Activated B cell treated with CpG ODN at 0.5 μM for 24 hours (primary cell): ENCODE measurements around the gene WDR45B. TPM values are rescaled to one million over a fixed set of nuclear protein-coding genes. Genes with fewer than 3 reads are reported as not detected.

ENCODE experiments used
- ATAC-seq: fragments of 200-7000 bp; cut with Tn5 transposase; one replicate; pipeline ENCODE4 v1.10.0; 2021; ENCODE audit warnings: low read depth, mild to moderate bottlenecking, moderate library complexity
- CTCF ChIA-PET: fragments of 350-600 bp; sonication (Branson Sonifier 250); formaldehyde crosslinking; loops from one replicate; lab custom pipeline; 2021; ENCODE audit warnings: antibody characterized with exemption; lab: Charles Lee
- POLR2A ChIA-PET: fragments of 350-600 bp; sonication (Branson Sonifier 250); formaldehyde crosslinking; loops from one replicate; lab custom pipeline; 2021; ENCODE audit warnings: antibody characterized with exemption; lab: Charles Lee
- DNase-seq: peaks from one replicate; pipeline ENCODE4 v3.0.0; 2022
- H3K27ac Mint-ChIP-seq: one replicate; pipeline ENCODE4 v1.8.0; 2020; ENCODE audit warnings: mixed read lengths
- H3K27me3 Mint-ChIP-seq: one replicate; pipeline ENCODE4 v1.8.0; 2021; ENCODE audit warnings: mixed read lengths
- H3K36me3 Mint-ChIP-seq: one replicate; pipeline ENCODE4 v1.8.0; 2021; ENCODE audit warnings: low read depth, mixed read lengths
- H3K4me1 Mint-ChIP-seq: one replicate; pipeline ENCODE4 v1.8.0; 2021; ENCODE audit warnings: mixed read lengths
- H3K4me3 Mint-ChIP-seq: one replicate; pipeline ENCODE4 v1.8.0; 2020; ENCODE audit warnings: mild to moderate bottlenecking, mixed read lengths
- H3K9me3 Mint-ChIP-seq: one replicate; pipeline ENCODE4 v1.8.0; 2020; ENCODE audit warnings: mixed read lengths
- intact Hi-C: fragments of 100-400 bp; cut with micrococcal nuclease; formaldehyde crosslinking; loops from one replicate; pipeline ENCODE4 v1.15.1; 2024
- total RNA-seq: library from RNA; stranded (reverse); gene quantifications from 2 replicates; pipeline ENCODE4 v1.2.3, GENCODE V29; 2022
- TF ChIP-seq, protein P1 (sequence below): fragments of 200-600 bp; IDR thresholded peaks from one replicate; pipeline ENCODE4 v1.8.0; 2022; ENCODE audit warnings: antibody characterized with exemption, mild to moderate bottlenecking

Gene WDR45B
- total RNA-seq, 1 donor from 2014 or later: 51.2 TPM

DNA sequence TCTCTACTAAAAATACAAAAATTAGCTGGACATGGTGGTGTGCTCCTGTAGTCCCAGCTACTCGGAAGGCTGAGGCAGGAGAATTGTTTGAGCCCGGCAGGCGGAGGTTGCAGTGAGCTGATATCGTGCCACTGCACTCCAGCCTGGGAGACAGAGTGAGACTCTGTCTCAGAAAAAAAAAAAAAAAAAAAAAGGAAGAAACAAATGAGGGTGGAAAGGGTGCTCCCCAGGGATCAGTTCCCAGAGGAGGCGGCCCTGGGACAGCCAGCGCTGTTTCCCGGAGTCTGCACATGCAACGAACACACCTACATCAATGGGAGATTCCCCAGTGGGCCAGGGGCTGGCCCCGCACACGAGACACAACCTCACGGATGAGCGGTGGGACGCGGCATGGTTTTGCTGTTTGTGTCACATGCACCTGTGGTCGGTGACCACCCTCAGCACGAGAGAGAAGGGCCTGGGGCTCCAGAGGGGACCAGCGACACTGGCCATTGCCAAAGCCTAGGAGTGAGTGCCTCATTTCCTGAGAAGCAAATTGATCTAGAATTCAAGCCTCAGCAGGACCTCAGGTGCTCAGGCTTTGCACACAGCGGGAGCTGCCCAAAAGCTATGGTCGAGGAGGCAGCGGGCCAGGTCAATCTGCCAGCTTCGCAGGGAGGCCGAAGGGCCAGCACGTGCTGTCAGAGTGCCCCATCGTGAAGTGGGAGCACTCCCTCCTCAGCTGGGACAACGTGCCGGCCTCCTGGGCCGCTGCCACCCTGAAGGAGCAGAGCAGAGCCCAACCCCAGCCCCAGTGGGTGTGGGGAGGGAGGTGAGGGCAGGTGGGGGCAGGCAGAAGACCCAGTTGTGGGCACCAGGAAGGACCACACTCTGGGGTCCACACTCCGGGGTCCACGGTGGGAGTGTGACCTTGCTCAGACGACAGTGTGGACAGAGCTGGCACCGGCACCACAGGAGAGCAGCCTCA lies 13.8 kb upstream of the WDR45B start:
- H3K4me3 Mint-ChIP-seq: no peak overlapping the region
- TF ChIP-seq, protein P1, sequence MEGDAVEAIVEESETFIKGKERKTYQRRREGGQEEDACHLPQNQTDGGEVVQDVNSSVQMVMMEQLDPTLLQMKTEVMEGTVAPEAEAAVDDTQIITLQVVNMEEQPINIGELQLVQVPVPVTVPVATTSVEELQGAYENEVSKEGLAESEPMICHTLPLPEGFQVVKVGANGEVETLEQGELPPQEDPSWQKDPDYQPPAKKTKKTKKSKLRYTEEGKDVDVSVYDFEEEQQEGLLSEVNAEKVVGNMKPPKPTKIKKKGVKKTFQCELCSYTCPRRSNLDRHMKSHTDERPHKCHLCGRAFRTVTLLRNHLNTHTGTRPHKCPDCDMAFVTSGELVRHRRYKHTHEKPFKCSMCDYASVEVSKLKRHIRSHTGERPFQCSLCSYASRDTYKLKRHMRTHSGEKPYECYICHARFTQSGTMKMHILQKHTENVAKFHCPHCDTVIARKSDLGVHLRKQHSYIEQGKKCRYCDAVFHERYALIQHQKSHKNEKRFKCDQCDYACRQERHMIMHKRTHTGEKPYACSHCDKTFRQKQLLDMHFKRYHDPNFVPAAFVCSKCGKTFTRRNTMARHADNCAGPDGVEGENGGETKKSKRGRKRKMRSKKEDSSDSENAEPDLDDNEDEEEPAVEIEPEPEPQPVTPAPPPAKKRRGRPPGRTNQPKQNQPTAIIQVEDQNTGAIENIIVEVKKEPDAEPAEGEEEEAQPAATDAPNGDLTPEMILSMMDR: no peak
- no peak overlapping the region for H3K27ac Mint-ChIP-seq
- H3K4me1 Mint-ChIP-seq: no peaks in the 10 kb centered on the region
- ATAC-seq: no peak
- ChIA-PET CTCF (interaction anchor here (1.0 kb wide), 1 partner anchor 120 kb away, joined by 3 read pairs; no protein-coding TSS in a partner anchor), POLR2A (no interaction called here)
- no peak for DNase-seq
- intact Hi-C loops: no loop called here
- H3K9me3 Mint-ChIP-seq: no peaks in the 10 kb centered on the region
- H3K27me3 Mint-ChIP-seq: no peaks in the 10 kb centered on the region
- H3K36me3 Mint-ChIP-seq: peaks cover 2% of the 10 kb centered on the region

DNA sequence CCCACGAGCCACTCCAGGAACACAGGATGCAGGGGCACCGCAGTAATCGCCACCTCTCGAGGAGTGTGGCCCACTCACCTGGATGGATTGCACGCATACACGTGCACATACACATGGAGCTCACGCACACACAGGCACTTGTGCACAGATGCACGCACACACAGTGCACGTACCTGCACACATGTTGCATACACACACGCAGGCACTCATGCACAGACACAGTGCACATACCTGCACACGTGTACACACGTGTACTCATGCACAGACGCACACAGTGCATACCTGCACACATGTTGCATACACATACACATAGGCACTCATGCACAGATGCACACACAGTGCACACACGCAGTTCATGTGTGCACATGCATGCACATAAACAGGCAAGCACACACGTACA lies 11.6 kb upstream of the WDR45B start:
- Mint-ChIP-seq H3K27me3 (no peaks in the 10 kb centered on the region), H3K4me3 (no peak overlapping the region), H3K27ac (no peak overlapping the region), H3K9me3 (no peaks in the 10 kb centered on the region), H3K36me3 (peaks cover 2% of the 10 kb centered on the region), H3K4me1 (peaks cover 4% of the 10 kb centered on the region)
- intact Hi-C loops: no loop called here
- DNase-seq (no peak), ATAC-seq (no peak)
- POLR2A ChIA-PET: interaction anchor here (0.6 kb wide), 1 partner anchor 133 kb away, joined by 3 read pairs; no protein-coding TSS in a partner anchor
- TF ChIP-seq, protein P1: no peak
- CTCF ChIA-PET: no interaction called here

DNA sequence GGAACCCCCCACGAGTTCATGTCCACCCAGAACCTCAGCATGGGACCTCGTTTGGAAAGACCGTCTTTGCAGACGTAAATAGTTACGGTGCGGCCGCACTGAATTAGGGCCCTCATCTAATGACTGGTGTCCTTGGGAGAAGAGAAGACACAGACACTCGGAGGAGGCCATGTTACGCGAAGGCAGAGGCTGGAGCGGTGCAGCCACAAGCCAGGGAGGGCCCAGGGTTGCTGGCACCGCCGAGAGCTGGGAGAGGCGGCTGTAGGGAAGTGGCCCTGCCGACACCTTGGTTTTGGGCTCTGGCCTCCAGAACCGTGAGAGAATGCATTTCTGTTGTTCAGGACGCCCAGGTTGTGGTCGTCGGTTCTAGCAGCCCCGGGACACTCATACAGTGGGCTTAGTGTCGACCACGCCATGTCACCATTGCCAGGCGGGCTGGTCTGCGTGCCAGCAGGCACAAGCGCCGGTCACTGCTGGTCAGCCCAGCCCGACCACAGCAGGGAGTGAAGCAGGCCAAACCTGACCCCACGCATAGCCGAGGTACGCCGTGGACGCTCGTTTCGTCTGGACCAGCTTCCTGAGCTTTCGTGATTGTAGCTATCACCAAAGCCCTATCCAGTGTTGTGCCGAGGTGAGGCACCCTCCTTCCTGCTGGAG lies 10.7 kb upstream of the WDR45B start:
- TF ChIP-seq, protein P1: no peak
- ChIA-PET POLR2A (no interaction called here), CTCF (no interaction called here)
- intact Hi-C loops: no loop called here
- Mint-ChIP-seq H3K36me3 (peaks cover 2% of the 10 kb centered on the region), H3K4me3 (no peak overlapping the region), H3K27ac (no peak overlapping the region), H3K4me1 (peaks cover 9% of the 10 kb centered on the region), H3K27me3 (no peaks in the 10 kb centered on the region), H3K9me3 (no peaks in the 10 kb centered on the region)
- DNase-seq (no peak), ATAC-seq (no peak)

GRCh38 chr17:82658331-82658730 lies 10.1 kb upstream of the WDR45B start:
- ChIA-PET POLR2A (no interaction called here), CTCF (no interaction called here)
- Mint-ChIP-seq H3K4me3 (no peak overlapping the region), H3K36me3 (peaks cover 2% of the 10 kb centered on the region), H3K4me1 (peaks cover 9% of the 10 kb centered on the region), H3K9me3 (no peaks in the 10 kb centered on the region), H3K27ac (no peak overlapping the region), H3K27me3 (no peaks in the 10 kb centered on the region)
- TF ChIP-seq, protein P1: no peak
- intact Hi-C loops: no loop called here
- ATAC-seq (no peak), DNase-seq (no peak)

- ATAC-seq: no peak
- peaks cover 9% of the 10 kb centered on the region for H3K4me1 Mint-ChIP-seq
- no peaks in the 10 kb centered on the region for H3K27me3 Mint-ChIP-seq
- H3K4me3 Mint-ChIP-seq: no peak overlapping the region
- ChIA-PET POLR2A (no interaction called here), CTCF (no interaction called here)
- TF ChIP-seq, protein P1: no peak
- DNase-seq: no peak
- peaks cover 2% of the 10 kb centered on the region for H3K36me3 Mint-ChIP-seq
- no peaks in the 10 kb centered on the region for H3K9me3 Mint-ChIP-seq
- no peak overlapping the region for H3K27ac Mint-ChIP-seq
- intact Hi-C loops: no loop called here
These were observed 9.7 kb upstream of the WDR45B start for GRCh38 chr17:82657926-82658325.
